GM23338 (cell line): ENCODE results near the gene PSMA5. TPM values are rescaled to one million over a fixed set of nuclear protein-coding genes. Genes with fewer than 3 reads are reported as not detected.

ENCODE experiments used
- ATAC-seq: fragments of 200-7000 bp; cut with Tn5 transposase; 3 replicates; pipeline ENCODE4 v1.9.1; 2020
- DNase-seq: peaks from one replicate; pipeline ENCODE4 v3.0.0-alpha.2; 2015; ENCODE audit warnings: low spot score
- H2AFZ ChIP-seq: fragments of 200-600 bp; sonication (generic); 2 replicates; pipeline ENCODE4 v1.8.0; 2016; ENCODE audit warnings: antibody characterized with exemption, mild to moderate bottlenecking, moderate library complexity
- H3F3A ChIP-seq: fragments of 200-600 bp; sonication (generic); replicated peaks from 2 replicates; pipeline ENCODE4 v1.8.0; 2017; ENCODE audit warnings: antibody characterized with exemption, mixed run types, low read depth
- H3K27ac ChIP-seq: fragments of 200-600 bp; sonication (generic); 2 replicates; pipeline ENCODE4 v1.6.1; 2016; ENCODE audit warnings: low read depth
- H3K27me3 ChIP-seq: fragments of 200-600 bp; sonication (generic); 2 replicates; pipeline ENCODE4 v1.8.0; 2016; ENCODE audit warnings: mild to moderate bottlenecking, mixed run types, moderate library complexity; ENCODE audit not compliant: insufficient read depth
- H3K36me3 ChIP-seq: fragments of 200-600 bp; sonication (generic); 2 replicates; pipeline ENCODE4 v1.8.0; 2016; ENCODE audit warnings: mild to moderate bottlenecking; ENCODE audit not compliant: insufficient read depth
- H3K4me1 ChIP-seq: fragments of 200-600 bp; sonication (generic); 2 replicates; pipeline ENCODE4 v1.8.0; 2016; ENCODE audit warnings: mild to moderate bottlenecking, moderate library complexity; ENCODE audit not compliant: insufficient read depth
- H3K4me2 ChIP-seq: fragments of 200-600 bp; sonication (generic); 2 replicates; pipeline ENCODE4 v1.7.1; 2017; ENCODE audit warnings: mixed run types
- H3K4me3 ChIP-seq: fragments of 200-600 bp; sonication (generic); 2 replicates; pipeline ENCODE4 v1.6.1; 2016; ENCODE audit warnings: mixed run types
- H3K79me2 ChIP-seq: fragments of 200-600 bp; sonication (generic); replicated peaks from 2 replicates; pipeline ENCODE4 v1.8.0; 2017; ENCODE audit warnings: mild to moderate bottlenecking; ENCODE audit not compliant: insufficient read depth
- H3K9me2 ChIP-seq: fragments of 200-600 bp; sonication (generic); 2 replicates; pipeline ENCODE4 v1.8.0; 2017; ENCODE audit not compliant: insufficient read depth
- H4K20me1 ChIP-seq: fragments of 200-600 bp; sonication (generic); replicated peaks from 2 replicates; pipeline ENCODE4 v1.8.0; 2017; ENCODE audit warnings: mild to moderate bottlenecking; ENCODE audit not compliant: insufficient read depth
- H3K27ac Mint-ChIP-seq: 2 replicates; pipeline ENCODE4 v1.8.0; 2020; ENCODE audit warnings: inconsistent platforms, mild to moderate bottlenecking, moderate library complexity, mixed read lengths
- H3K27me3 Mint-ChIP-seq: 3 replicates; pipeline ENCODE4 v1.8.0; 2022; ENCODE audit warnings: low read depth, mild to moderate bottlenecking, moderate library complexity, mixed read lengths, inconsistent platforms; ENCODE audit not compliant: insufficient read depth, poor library complexity
- H3K36me3 Mint-ChIP-seq: 3 replicates; pipeline ENCODE4 v1.8.0; 2021; ENCODE audit warnings: low read depth, mild to moderate bottlenecking, inconsistent platforms, moderate library complexity, mixed read lengths
- H3K4me1 Mint-ChIP-seq: 3 replicates; pipeline ENCODE4 v1.8.0; 2020; ENCODE audit warnings: mild to moderate bottlenecking, inconsistent platforms, mixed read lengths
- H3K4me3 Mint-ChIP-seq: 3 replicates; pipeline ENCODE4 v1.8.0; 2021; ENCODE audit warnings: moderate library complexity, mild to moderate bottlenecking, inconsistent platforms, mixed read lengths
- H3K9me3 Mint-ChIP-seq: 3 replicates; pipeline ENCODE4 v1.8.0; 2020; ENCODE audit warnings: moderate library complexity, mild to moderate bottlenecking, inconsistent platforms, mixed read lengths
- CREB1 ChIP-seq: fragments of 250-450 bp; sonication (Bioruptor Pico); IDR thresholded peaks from 2 replicates; pipeline ENCODE4 v1.5.0; 2020; ENCODE audit warnings: low read depth, mild to moderate bottlenecking, moderate library complexity
- CTCF ChIP-seq, 2 experiments: fragments of 200-600 bp in 1 of 2; sonication (generic) in 1 of 2; conservative IDR thresholded peaks; 2 replicates each; pipeline versions ENCODE4 v1.5.1 to v1.6.1; 2016 to 2017; ENCODE audit warnings: antibody characterized with exemption in 2 of 2, low read depth in 2 of 2, mild to moderate bottlenecking in 2 of 2, moderate library complexity in 1 of 2
- ETS1 ChIP-seq: IDR thresholded peaks from 2 replicates; pipeline ENCODE4 v1.6.1; 2016; ENCODE audit warnings: antibody characterized with exemption
- EZH2 ChIP-seq: fragments of 200-600 bp; sonication (generic); IDR thresholded peaks from one replicate; pipeline ENCODE4 v1.8.0; 2017; ENCODE audit warnings: antibody characterized with exemption, mild to moderate bottlenecking, low read depth; ENCODE audit not compliant: unreplicated experiment
- EZH2phosphoT487 ChIP-seq: fragments of 200-600 bp; sonication (generic); IDR thresholded peaks from one replicate; pipeline ENCODE4 v1.8.1; 2018; ENCODE audit warnings: antibody characterized with exemption; ENCODE audit not compliant: unreplicated experiment
- JUNB ChIP-seq: IDR thresholded peaks from one replicate; pipeline ENCODE4 v1.6.1; 2016; ENCODE audit warnings: antibody characterized with exemption; ENCODE audit not compliant: unreplicated experiment
- NANOG ChIP-seq: IDR thresholded peaks from 2 replicates; pipeline ENCODE4 v1.6.1; 2016; ENCODE audit warnings: antibody characterized with exemption, borderline replicate concordance
- POLR2AphosphoS5 ChIP-seq: IDR thresholded peaks from 2 replicates; pipeline ENCODE4 v1.6.1; 2016; ENCODE audit warnings: antibody characterized with exemption, low read depth
- STAT1 ChIP-seq: IDR thresholded peaks from one replicate; pipeline ENCODE4 v1.6.1; 2016; ENCODE audit warnings: antibody characterized with exemption; ENCODE audit not compliant: unreplicated experiment
- ZNF114 ChIP-seq: fragments of 250-450 bp; sonication (Bioruptor Pico); IDR thresholded peaks from 2 replicates; pipeline ENCODE4 v1.5.0; 2020; ENCODE audit warnings: mild to moderate bottlenecking, moderate library complexity
- ZNF331 ChIP-seq: fragments of 250-450 bp; sonication (Bioruptor Pico); IDR thresholded peaks from 2 replicates; pipeline ENCODE4 v1.5.0; 2020; ENCODE audit warnings: low read depth, mild to moderate bottlenecking, moderate library complexity
- polyA plus RNA-seq: library from polyadenylated mRNA; unstranded; fragments of >200 nt; fragmentation: Nextera tagmentation; extraction: Ambion mirVana; gene quantifications from 2 replicates; pipeline ENCODE4 v1.2.1, GENCODE V29; 2016
- total RNA-seq: library from RNA; depleted of rRNA; stranded (reverse); fragments of >200 nt; shearing (Covaris generic); gene quantifications from 2 replicates; pipeline ENCODE4 v1.2.3, GENCODE V29; 2014
- TF ChIP-seq, protein P1 (sequence below): IDR thresholded peaks from one replicate; pipeline ENCODE4 v1.6.1; 2018; ENCODE audit warnings: antibody characterized with exemption; ENCODE audit not compliant: unreplicated experiment

The PSMA5 gene
- total and polyA plus RNA-seq, 2 experiments from 2014 or later = 104 to 126 TPM

DNA sequence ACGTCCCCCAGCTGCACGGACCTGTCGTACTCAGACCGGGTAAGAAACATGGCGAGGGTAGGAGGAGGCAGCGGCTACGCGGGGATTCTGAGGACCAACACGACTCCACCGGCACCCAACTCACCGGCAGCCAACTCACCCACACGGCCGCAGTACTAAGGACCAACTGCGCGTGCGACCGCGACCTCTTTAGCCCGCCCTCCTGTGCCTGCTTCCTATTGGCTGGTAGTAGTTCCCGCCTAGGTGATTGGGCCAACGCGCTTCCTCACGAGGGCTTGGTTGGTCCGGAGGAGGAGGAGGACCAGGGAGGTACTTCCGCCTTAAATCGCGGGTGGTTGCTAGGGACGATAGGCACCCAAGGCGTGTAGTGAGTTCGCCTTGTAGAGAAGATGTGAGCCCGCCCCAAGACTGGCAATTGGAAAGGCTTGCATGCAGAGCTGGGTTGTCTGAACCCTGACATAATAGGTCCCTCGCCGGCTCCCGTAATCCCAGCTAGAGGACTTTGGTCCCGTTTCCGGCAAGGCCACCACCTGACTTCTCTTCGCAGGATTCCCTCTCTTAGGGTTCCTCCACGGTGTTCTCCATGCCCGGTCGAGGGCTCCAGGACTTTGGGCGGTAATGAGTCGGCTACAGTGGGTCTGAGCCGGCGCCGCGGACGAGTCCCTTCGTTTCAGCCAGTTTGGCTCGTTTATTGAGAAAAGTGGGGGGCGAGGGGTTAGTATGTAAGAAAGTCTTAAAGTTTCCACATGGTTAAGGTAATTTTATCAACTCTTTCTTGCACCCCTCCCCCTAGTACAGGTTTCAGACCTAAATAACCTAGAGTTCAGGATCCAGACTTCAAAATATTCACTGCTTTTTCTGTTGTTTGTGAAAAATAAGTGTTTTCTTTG is at the start of gene PSMA5 (continued):
- TF ChIP-seq ZNF114 = no peak

- H3K4me2 ChIP-seq = no peak overlapping the region
- H3K27me3 ChIP-seq = peaks cover 3% of the 10 kb centered on the region; the same call in 1 of the 2 replicates
- no peak overlapping the region for H3K4me3 Mint-ChIP-seq
- H3K4me3 ChIP-seq = no peak overlapping the region
- no peaks in the 10 kb centered on the region for H3F3A ChIP-seq
- TF ChIP-seq EZH2phosphoT487 (no peak), POLR2AphosphoS5 (no peak), NANOG (no peak)
- no peak overlapping the region for H3K27ac Mint-ChIP-seq
- no peaks in the 10 kb centered on the region for H3K79me2 ChIP-seq
- no peak for ATAC-seq
- H3K27me3 Mint-ChIP-seq = peaks cover 10% of the 10 kb centered on the region
- DNase-seq = no peak
- no peaks in the 10 kb centered on the region for H3K36me3 Mint-ChIP-seq
- H3K27ac ChIP-seq = no peak overlapping the region
- no peaks in the 10 kb centered on the region for H3K36me3 ChIP-seq
- H4K20me1 ChIP-seq = no peaks in the 10 kb centered on the region
- no peaks in the 10 kb centered on the region; the same call in 1 of the 2 replicates for H3K4me1 ChIP-seq
- H3K4me1 Mint-ChIP-seq = peaks cover 10% of the 10 kb centered on the region
- no peaks in the 10 kb centered on the region; the same call in 2 of the 3 replicates for H3K9me3 Mint-ChIP-seq
- no peaks in the 10 kb centered on the region for H3K9me2 ChIP-seq
- H2AFZ ChIP-seq = no peak overlapping the region
Observed at GRCh38 chr1:109475261-109475660, 49.0 kb upstream of the PSMA5 start.

- H3F3A ChIP-seq = no peaks in the 10 kb centered on the region
- no peaks in the 10 kb centered on the region for H3K9me2 ChIP-seq
- Mint-ChIP-seq H3K4me3 (no peak overlapping the region), H3K36me3 (no peaks in the 10 kb centered on the region), H3K9me3 (no peaks in the 10 kb centered on the region; the same call in 2 of the 3 replicates), H3K4me1 (peaks cover 10% of the 10 kb centered on the region; the same call in 2 of the 3 replicates), H3K27ac (no peak overlapping the region), H3K27me3 (peaks cover 10% of the 10 kb centered on the region)
- H3K79me2 ChIP-seq = no peaks in the 10 kb centered on the region
- H3K4me2 ChIP-seq = no peak overlapping the region
- H3K4me1 ChIP-seq = no peaks in the 10 kb centered on the region; the same call in 1 of the 2 replicates
- H3K36me3 ChIP-seq = no peaks in the 10 kb centered on the region
- peaks cover 8% of the 10 kb centered on the region; the same call in 1 of the 2 replicates for H3K27me3 ChIP-seq
- ATAC-seq (no peak), DNase-seq (no peak)
- H3K27ac ChIP-seq = no peak overlapping the region
- H4K20me1 ChIP-seq = no peaks in the 10 kb centered on the region
- H3K4me3 ChIP-seq = no peak overlapping the region
- H2AFZ ChIP-seq = no peak overlapping the region
- TF ChIP-seq ETS1 (no peak), JUNB (no peak), STAT1 (no peak), POLR2AphosphoS5 (no peak), EZH2 (no peak), ZNF114 (no peak), CREB1 (CRISPR knock-in tag) (no peak), CTCF (conservative IDR thresholded peaks at IDR 0.05; ENCODE audit: low read depth in 2 of 2) (no peak), ZNF331 (CRISPR knock-in tag) (no peak), EZH2phosphoT487 (no peak), NANOG (no peak)
- TF ChIP-seq, protein P1, sequence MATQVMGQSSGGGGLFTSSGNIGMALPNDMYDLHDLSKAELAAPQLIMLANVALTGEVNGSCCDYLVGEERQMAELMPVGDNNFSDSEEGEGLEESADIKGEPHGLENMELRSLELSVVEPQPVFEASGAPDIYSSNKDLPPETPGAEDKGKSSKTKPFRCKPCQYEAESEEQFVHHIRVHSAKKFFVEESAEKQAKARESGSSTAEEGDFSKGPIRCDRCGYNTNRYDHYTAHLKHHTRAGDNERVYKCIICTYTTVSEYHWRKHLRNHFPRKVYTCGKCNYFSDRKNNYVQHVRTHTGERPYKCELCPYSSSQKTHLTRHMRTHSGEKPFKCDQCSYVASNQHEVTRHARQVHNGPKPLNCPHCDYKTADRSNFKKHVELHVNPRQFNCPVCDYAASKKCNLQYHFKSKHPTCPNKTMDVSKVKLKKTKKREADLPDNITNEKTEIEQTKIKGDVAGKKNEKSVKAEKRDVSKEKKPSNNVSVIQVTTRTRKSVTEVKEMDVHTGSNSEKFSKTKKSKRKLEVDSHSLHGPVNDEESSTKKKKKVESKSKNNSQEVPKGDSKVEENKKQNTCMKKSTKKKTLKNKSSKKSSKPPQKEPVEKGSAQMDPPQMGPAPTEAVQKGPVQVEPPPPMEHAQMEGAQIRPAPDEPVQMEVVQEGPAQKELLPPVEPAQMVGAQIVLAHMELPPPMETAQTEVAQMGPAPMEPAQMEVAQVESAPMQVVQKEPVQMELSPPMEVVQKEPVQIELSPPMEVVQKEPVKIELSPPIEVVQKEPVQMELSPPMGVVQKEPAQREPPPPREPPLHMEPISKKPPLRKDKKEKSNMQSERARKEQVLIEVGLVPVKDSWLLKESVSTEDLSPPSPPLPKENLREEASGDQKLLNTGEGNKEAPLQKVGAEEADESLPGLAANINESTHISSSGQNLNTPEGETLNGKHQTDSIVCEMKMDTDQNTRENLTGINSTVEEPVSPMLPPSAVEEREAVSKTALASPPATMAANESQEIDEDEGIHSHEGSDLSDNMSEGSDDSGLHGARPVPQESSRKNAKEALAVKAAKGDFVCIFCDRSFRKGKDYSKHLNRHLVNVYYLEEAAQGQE = no peak
Observed at GRCh38 chr1:109474697-109475096, 48.4 kb upstream of the PSMA5 start.
